WTC11 (cell line): ENCODE results near the gene SLC8B1.

Experiments used
- CREM ChIP-seq: sonication (generic); formaldehyde crosslinking; IDR thresholded peaks from 2 replicates; pipeline ENCODE4 v1.8.1; 2022; ENCODE audit warnings: mild to moderate bottlenecking, missing genetic modification reagents, moderate library complexity
- CTCF ChIP-seq: fragments of 200-600 bp; IDR thresholded peaks from 2 replicates; pipeline ENCODE4 v1.8.0; 2022; ENCODE audit warnings: antibody characterized with exemption
- HMGA2 ChIP-seq: fragments of 250-450 bp; sonication (Bioruptor Pico); IDR thresholded peaks from 2 replicates; pipeline ENCODE4 v1.4.0; 2021; ENCODE audit warnings: mild to moderate bottlenecking, moderate library complexity
- JUN ChIP-seq: sonication (generic); formaldehyde crosslinking; IDR thresholded peaks from 2 replicates; pipeline ENCODE4 v1.8.0; 2023; ENCODE audit warnings: mild to moderate bottlenecking, missing genetic modification reagents
- ZNF121 ChIP-seq: sonication (generic); formaldehyde crosslinking; IDR thresholded peaks from 2 replicates; pipeline ENCODE4 v1.8.0; 2023; ENCODE audit warnings: missing genetic modification reagents
- TF ChIP-seq, protein P1 (sequence below): fragments of 250-450 bp; sonication (Bioruptor Pico); IDR thresholded peaks from 2 replicates; pipeline ENCODE4 v2.1.2; 2022; ENCODE audit warnings: mild to moderate bottlenecking, moderate library complexity
- TF ChIP-seq, protein P2 (sequence below): sonication (generic); formaldehyde crosslinking; IDR thresholded peaks from 2 replicates; pipeline ENCODE4 v1.8.0; 2022; ENCODE audit warnings: mild to moderate bottlenecking, missing genetic modification reagents
- TF ChIP-seq, protein P3 (sequence below): sonication (generic); formaldehyde crosslinking; conservative IDR thresholded peaks from 2 replicates; pipeline ENCODE4 v1.8.1; 2022; ENCODE audit warnings: mild to moderate bottlenecking, missing genetic modification reagents
- TF ChIP-seq, protein P4 (sequence below): sonication (generic); formaldehyde crosslinking; IDR thresholded peaks from 2 replicates; pipeline ENCODE4 v1.8.0; 2022; ENCODE audit warnings: mild to moderate bottlenecking, missing genetic modification reagents

DNA sequence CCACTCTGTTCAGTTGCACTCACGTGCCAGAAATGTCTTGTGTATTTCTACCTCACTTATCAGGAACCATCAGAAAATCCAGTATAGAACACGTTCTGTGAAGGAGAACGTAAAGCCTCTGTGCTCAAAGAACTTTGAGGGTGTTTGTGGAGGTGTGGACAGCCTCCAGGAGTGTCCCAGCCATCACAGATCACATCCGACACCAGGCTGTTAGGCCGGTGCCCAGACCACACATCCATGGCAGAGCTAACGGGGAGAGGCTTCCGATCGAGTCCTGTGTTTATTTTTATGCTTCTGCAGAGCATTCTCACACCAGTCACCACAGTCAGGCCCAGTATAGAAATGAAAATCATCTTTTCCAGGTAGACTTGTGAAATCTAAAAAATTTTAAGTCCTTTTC, 60.1 kb downstream of the SLC8B1 start:
- TF ChIP-seq CTCF, result no peak
- TF ChIP-seq, protein P1, sequence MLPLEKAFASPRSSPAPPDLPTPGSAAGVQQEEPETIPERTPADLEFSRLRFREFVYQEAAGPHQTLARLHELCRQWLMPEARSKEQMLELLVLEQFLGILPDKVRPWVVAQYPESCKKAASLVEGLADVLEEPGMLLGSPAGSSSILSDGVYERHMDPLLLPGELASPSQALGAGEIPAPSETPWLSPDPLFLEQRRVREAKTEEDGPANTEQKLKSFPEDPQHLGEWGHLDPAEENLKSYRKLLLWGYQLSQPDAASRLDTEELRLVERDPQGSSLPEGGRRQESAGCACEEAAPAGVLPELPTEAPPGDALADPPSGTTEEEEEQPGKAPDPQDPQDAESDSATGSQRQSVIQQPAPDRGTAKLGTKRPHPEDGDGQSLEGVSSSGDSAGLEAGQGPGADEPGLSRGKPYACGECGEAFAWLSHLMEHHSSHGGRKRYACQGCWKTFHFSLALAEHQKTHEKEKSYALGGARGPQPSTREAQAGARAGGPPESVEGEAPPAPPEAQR (CRISPR knock-in tag), result no peak
- TF ChIP-seq, protein P2, sequence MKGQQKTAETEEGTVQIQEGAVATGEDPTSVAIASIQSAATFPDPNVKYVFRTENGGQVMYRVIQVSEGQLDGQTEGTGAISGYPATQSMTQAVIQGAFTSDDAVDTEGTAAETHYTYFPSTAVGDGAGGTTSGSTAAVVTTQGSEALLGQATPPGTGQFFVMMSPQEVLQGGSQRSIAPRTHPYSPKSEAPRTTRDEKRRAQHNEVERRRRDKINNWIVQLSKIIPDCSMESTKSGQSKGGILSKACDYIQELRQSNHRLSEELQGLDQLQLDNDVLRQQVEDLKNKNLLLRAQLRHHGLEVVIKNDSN (CRISPR knock-in tag), result no peak
- TF ChIP-seq, protein P3, sequence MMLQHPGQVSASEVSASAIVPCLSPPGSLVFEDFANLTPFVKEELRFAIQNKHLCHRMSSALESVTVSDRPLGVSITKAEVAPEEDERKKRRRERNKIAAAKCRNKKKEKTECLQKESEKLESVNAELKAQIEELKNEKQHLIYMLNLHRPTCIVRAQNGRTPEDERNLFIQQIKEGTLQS (CRISPR knock-in tag), result no peak
- TF ChIP-seq HMGA2, result no peak
- TF ChIP-seq JUN (CRISPR knock-in tag), result no peak
- no peak for TF ChIP-seq CREM (CRISPR knock-in tag)
- TF ChIP-seq ZNF121 (CRISPR knock-in tag), result no peak
- TF ChIP-seq, protein P4, sequence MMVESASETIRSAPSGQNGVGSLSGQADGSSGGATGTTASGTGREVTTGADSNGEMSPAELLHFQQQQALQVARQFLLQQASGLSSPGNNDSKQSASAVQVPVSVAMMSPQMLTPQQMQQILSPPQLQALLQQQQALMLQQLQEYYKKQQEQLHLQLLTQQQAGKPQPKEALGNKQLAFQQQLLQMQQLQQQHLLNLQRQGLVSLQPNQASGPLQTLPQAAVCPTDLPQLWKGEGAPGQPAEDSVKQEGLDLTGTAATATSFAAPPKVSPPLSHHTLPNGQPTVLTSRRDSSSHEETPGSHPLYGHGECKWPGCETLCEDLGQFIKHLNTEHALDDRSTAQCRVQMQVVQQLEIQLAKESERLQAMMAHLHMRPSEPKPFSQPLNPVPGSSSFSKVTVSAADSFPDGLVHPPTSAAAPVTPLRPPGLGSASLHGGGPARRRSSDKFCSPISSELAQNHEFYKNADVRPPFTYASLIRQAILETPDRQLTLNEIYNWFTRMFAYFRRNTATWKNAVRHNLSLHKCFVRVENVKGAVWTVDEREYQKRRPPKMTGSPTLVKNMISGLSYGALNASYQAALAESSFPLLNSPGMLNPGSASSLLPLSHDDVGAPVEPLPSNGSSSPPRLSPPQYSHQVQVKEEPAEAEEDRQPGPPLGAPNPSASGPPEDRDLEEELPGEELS, result no peak
